IPS-20b (cell line): Measurements from ENCODE around the gene GJB5.

Experiments
- H3K27ac ChIP-seq: one replicate; pipeline ENCODE4 v1.5.1; 2013; ENCODE audit warnings: low read length
- H3K27me3 ChIP-seq: 2 replicates; pipeline ENCODE4 v1.6.1; 2013; ENCODE audit warnings: mild to moderate bottlenecking, low read length, inconsistent platforms; ENCODE audit not compliant: insufficient read depth
- H3K36me3 ChIP-seq: 2 replicates; pipeline ENCODE4 v1.6.1; 2013; ENCODE audit warnings: low read depth, mild to moderate bottlenecking, inconsistent platforms, low read length, moderate library complexity; ENCODE audit not compliant: insufficient read depth
- H3K4me1 ChIP-seq: 2 replicates; pipeline ENCODE4 v1.6.1; 2013; ENCODE audit warnings: mild to moderate bottlenecking, control low read depth, inconsistent platforms, low read length, moderate library complexity; ENCODE audit not compliant: insufficient read depth
- H3K4me3 ChIP-seq: 2 replicates; pipeline ENCODE4 v1.5.1; 2013; ENCODE audit warnings: mild to moderate bottlenecking, low read length, inconsistent platforms
- H3K9ac ChIP-seq: 2 replicates; pipeline ENCODE4 v1.6.1; 2013; ENCODE audit warnings: low read depth, mild to moderate bottlenecking, inconsistent platforms, low read length, moderate library complexity
- H3K9me3 ChIP-seq: 2 replicates; pipeline ENCODE4 v1.6.1; 2013; ENCODE audit warnings: mild to moderate bottlenecking, low read depth, low read length, inconsistent platforms; ENCODE audit not compliant: insufficient read depth

GJB5 gene

DNA sequence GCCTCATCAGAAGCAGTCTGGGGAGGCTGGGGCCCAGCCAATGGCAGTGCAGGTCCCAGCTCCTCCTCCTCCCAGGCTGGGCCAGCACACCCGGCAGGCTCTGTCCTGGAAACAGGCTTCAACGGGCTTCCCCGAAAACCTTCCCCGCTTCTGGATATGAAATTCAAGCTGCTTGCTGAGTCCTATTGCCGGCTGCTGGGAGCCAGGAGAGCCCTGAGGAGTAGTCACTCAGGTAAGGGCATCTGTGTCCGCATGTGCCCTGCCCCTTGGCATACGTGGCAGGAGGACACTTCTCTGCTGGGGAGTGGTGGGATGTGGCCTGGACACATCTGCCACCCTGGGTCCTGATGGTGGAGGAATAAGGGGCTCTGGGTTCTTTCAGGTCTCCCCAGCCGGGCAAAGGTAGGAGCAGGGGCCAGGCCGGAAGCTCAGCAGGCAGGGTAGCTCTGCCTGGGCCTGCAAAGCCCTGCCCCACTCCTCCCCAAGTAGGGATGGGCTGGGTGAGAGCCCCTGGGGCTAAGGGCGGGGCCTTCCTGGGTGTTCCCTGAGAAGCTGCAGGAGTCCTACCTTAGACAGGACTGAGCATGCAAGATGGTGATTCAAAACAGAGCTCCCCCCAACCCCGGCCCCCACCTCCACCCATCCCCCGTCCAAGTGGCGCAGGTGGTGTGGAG lies at the start of gene GJB5:
Gene GJB5, plus strand, starts transcription at position 84 of the 674 bp plus-strand sequence. CDS start 2,284 bp downstream, outside the sequence.
- Histone ChIP-seq H3K9me3 (no peaks in the 10 kb centered on the region), H3K4me1 (0 out of 2 replicates have a peak, but pooled peaks cover 2% of the 10 kb centered on the region), H3K27me3 (no peaks in the 10 kb centered on the region), H3K36me3 (no peaks in the 10 kb centered on the region), H3K27ac (no peak within 1 kb of the TSS), H3K9ac (no peak within 1 kb of the TSS), H3K4me3 (no peak within 1 kb of the TSS)

DNA sequence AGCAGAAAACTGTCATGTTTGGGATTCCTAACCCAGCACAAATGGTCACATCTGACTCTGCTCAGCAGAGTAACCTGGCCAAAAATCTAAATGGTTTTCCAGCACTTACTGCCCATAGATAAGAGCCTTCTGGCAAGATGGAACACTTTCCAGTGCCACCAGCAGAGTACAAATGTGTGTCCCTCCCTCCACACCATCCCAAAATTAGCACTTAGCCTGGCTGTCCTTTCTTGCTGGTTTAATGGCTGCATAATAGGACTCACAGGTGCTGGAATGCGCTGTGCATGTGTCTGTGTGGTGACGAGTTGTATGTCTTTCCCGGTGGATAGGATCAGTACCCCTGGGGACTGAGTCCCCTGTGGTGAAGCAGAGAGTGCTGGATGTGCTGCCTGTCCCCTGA lies 49.8 kb upstream of the GJB5 start:
- no peaks in the 10 kb centered on the region for H3K36me3 ChIP-seq
- no peak overlapping the region for H3K4me3 ChIP-seq
- peaks cover 33% of the 10 kb centered on the region for H3K27me3 ChIP-seq
- no peaks in the 10 kb centered on the region for H3K9me3 ChIP-seq
- no peak overlapping the region for H3K27ac ChIP-seq
- no peak overlapping the region for H3K9ac ChIP-seq
- no peaks in the 10 kb centered on the region for H3K4me1 ChIP-seq

DNA sequence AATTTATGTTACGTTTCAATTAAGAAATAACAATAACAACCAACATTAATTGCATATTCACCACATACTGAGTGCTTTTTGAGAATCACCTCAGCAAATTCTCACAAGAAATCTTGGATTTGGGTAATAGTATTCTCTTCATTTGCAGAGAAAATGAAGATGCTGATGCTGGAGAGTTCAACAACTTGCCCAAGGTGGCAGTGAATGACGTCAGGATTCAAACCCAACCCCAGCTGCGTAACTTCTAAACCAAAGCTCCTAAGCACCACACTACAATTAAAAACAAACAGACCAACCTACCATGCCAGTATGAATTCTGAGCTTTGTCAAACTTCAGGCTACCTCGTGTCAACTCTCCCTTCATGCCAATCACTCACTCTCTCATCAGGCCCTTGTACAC lies 46.7 kb upstream of the GJB5 start:
- Histone ChIP-seq H3K4me3 (no peak overlapping the region), H3K27me3 (peaks cover 28% of the 10 kb centered on the region)

DNA sequence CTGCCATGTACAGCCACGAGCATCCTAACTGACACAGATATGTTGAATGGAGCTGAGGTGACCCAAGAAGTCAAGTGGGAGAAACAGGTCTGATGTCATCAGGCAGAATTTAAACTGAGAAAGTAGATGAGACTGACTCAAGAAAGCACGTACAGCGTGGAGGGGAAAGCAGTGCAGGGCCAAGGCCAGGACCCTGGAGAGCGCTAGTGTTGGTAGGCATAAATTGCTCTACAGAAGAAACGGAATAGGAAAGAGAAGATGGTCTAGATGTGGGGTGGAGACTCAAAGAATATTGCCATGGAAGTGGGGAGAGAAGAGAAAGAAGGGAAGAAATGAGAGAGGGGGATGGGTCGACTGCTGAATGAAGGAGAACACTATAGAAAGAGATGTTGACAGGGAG lies 45.3 kb upstream of the GJB5 start:
- no peaks in the 10 kb centered on the region for H3K4me1 ChIP-seq
- no peak overlapping the region for H3K9ac ChIP-seq
- H3K27me3 ChIP-seq, result 0 out of 2 replicates have a peak, but pooled peaks cover 17% of the 10 kb centered on the region
- H3K36me3 ChIP-seq, result no peaks in the 10 kb centered on the region
- no peak overlapping the region for H3K4me3 ChIP-seq
- no peak overlapping the region for H3K27ac ChIP-seq
- H3K9me3 ChIP-seq, result no peaks in the 10 kb centered on the region

More for the DNA sequence above, 46.7 kb upstream of the GJB5 start:
- H3K27ac ChIP-seq, result no peak overlapping the region
- no peaks in the 10 kb centered on the region for H3K4me1 ChIP-seq
- H3K36me3 ChIP-seq, result no peaks in the 10 kb centered on the region
- H3K9me3 ChIP-seq, result no peaks in the 10 kb centered on the region
- no peak overlapping the region for H3K9ac ChIP-seq

DNA sequence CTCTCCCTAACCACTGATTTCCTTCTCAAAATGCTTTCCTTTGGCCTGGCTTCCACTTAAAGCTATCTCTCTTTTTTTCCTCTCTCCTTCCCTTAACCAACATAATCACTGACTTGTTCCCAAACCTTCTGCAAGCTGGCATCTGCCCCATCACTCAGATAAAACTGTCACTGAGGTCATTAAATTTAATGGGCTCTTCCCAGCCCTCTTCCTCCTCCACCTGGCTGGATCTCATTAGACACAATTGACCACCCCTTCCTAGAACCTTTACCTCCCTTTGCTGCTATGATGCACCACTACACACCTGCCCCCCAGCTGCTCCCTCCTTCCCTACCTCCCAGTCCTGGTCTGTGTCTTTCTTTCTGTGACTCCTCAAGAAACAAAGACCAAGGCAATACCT lies 44.0 kb upstream of the GJB5 start:
- Histone ChIP-seq H3K9ac (no peak overlapping the region), H3K4me3 (no peak overlapping the region), H3K9me3 (no peaks in the 10 kb centered on the region), H3K36me3 (no peaks in the 10 kb centered on the region), H3K27me3 (0 out of 2 replicates have a peak, but pooled peaks cover 9% of the 10 kb centered on the region), H3K27ac (no peak overlapping the region), H3K4me1 (no peaks in the 10 kb centered on the region)

DNA sequence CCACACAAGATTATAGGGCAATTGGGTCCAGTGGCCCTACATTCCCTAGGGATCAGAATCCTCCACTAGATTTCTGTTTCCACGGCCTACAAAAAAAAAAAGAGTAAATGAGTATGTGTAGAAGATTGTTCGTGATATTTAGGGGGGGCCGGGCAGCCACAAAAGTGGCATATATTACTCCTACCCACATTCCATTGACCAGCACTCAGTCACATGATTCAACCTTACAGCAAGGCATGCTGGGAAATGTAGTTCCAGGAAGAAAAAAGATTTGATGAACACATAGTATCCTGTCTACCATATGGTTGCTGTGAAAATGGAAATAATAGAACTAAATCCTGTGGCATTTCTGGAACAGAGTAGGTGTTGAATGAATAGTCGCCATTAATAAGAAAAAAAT lies 43.4 kb upstream of the GJB5 start:
- 0 out of 2 replicates have a peak, but pooled peaks cover 5% of the 10 kb centered on the region for H3K27me3 ChIP-seq
- no peak overlapping the region for H3K9ac ChIP-seq
- H3K36me3 ChIP-seq, result no peaks in the 10 kb centered on the region
- no peak overlapping the region for H3K27ac ChIP-seq
- H3K4me1 ChIP-seq, result no peaks in the 10 kb centered on the region
- H3K4me3 ChIP-seq, result no peak overlapping the region
- H3K9me3 ChIP-seq, result no peaks in the 10 kb centered on the region

DNA sequence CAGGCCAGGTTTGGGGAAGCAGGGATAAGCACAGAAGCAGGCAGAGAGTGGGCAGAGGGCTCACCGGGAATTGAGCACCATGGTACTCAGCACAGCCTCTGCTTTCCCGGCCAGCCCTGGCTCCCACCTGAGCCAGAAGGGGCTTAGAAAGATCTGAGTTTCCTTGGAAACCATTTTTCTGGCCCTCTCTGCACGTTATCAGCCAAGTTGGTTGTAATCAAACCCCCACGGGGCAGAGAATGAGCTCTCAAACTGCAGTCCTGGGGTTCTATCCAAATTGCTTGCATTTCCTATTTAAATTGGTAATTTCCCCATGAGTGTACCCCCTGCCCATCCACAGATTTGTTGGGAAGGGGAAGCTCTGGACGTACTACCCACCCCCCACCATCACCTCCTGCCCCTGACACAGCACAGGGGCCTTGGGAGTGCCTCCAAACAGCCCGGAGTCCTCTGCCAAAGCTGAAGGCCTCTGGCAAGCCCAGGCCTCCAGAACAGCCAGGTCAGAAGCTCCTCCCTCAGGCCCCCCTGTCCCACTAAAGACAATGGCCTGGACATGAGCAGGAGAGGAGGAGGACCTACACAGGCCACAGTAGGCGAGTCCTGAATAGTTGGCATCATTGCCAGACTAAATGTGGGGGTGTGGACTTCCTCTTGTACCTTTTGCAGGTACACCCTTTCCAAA lies 42.7 kb upstream of the GJB5 start:
- Histone ChIP-seq H3K27me3 (0 out of 2 replicates have a peak, but pooled peaks cover 5% of the 10 kb centered on the region), H3K4me3 (no peak overlapping the region), H3K4me1 (no peaks in the 10 kb centered on the region)

DNA sequence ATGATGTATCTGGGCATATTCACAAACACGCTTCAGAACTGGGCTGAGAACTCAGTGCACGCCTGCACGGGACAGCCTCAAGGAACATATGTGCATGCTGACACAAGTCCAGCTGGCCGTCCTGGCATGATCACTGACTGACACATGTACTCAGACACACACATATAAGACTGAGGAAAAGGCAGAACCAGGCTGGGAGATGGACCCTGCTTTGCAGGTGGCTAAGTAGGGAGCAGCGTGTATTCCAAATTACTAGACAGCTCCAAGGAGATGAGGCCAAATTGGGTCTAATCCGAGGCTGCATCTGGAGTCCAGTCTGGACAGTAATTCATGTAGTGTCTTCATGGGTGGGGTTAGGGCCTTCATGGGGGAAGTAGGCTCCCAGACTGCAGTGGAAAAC lies 41.4 kb upstream of the GJB5 start:
- H3K4me1 ChIP-seq, result no peaks in the 10 kb centered on the region
- H3K9ac ChIP-seq, result no peak overlapping the region
- H3K9me3 ChIP-seq, result no peaks in the 10 kb centered on the region
- no peak overlapping the region for H3K27ac ChIP-seq
- 0 out of 2 replicates have a peak, but pooled peaks cover 6% of the 10 kb centered on the region for H3K27me3 ChIP-seq
- H3K4me3 ChIP-seq, result no peak overlapping the region
- no peaks in the 10 kb centered on the region for H3K36me3 ChIP-seq

More for the DNA sequence above, 42.7 kb upstream of the GJB5 start:
- no peak overlapping the region for H3K9ac ChIP-seq
- no peaks in the 10 kb centered on the region for H3K9me3 ChIP-seq
- H3K36me3 ChIP-seq, result no peaks in the 10 kb centered on the region
- no peak overlapping the region for H3K27ac ChIP-seq

DNA sequence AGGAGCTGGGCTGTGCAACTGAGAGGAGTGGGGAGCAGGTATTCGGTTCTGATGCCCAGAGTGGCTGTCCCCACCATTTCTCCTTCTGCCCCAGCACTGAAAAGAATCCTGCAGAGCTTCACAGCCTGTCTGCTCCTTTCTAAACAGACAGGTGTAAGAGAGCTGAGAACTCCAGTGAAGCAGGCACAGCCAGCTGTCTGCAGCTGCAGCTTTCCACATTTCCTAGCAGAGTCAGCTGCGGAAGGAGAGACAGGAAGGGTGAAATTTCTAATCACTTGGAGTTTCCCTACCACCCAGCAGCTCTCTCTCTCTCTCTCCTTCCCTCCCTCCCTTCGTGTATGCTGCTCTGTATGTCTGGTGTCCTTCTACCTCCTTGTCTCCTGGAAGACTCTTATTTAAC lies 40.5 kb upstream of the GJB5 start:
- H3K4me1 ChIP-seq, result no peaks in the 10 kb centered on the region
- H3K27me3 ChIP-seq, result peaks cover 15% of the 10 kb centered on the region; the same call in 1 of the 2 replicates
- no peak overlapping the region for H3K4me3 ChIP-seq
- H3K27ac ChIP-seq, result no peak overlapping the region
- H3K9me3 ChIP-seq, result no peaks in the 10 kb centered on the region
- H3K9ac ChIP-seq, result no peak overlapping the region
- no peaks in the 10 kb centered on the region for H3K36me3 ChIP-seq

DNA sequence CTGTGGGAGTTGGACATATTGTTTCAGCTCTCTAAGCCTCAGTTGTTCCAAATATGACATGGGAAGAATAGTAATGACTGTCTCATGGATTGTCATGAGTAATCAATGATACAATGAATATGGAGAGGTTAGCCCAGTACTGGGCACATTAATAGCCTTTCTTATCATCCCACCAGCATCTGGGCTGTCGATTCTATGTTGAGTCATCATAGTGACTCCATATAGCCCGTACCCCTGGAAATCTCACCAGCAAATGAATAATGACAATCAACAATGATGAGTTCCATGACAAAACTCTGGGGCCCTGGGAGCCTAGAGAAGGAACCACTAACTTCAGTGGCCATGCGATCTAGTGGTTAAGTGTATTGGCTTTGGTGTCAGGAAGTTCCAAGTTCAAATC lies 39.7 kb upstream of the GJB5 start:
- no peak overlapping the region for H3K9ac ChIP-seq
- H3K4me1 ChIP-seq, result no peaks in the 10 kb centered on the region
- H3K27me3 ChIP-seq, result peaks cover 18% of the 10 kb centered on the region; the same call in 1 of the 2 replicates
- no peak overlapping the region for H3K27ac ChIP-seq
- H3K4me3 ChIP-seq, result no peak overlapping the region
- H3K36me3 ChIP-seq, result no peaks in the 10 kb centered on the region
- no peaks in the 10 kb centered on the region for H3K9me3 ChIP-seq

DNA sequence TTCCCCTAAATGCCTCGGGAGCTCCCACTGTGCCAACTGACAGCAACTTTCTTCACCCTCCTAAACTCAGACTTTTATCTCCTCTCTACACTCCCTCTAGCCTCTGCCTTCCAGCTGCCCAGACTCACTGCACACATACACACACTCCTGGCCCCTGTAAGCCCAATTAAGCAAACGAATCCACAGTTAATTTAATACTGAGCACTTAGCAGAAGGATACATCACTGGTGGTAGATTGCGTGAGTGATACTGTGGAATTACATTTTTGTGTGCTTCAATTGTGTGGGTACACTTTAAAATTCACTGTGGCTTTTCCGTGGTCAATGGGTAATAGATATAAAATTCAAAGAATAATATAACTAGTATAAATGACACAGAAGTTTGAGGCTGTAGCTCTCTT lies 33.6 kb upstream of the GJB5 start:
- Histone ChIP-seq H3K9ac (no peak overlapping the region), H3K4me1 (no peaks in the 10 kb centered on the region), H3K27ac (no peak overlapping the region), H3K36me3 (no peaks in the 10 kb centered on the region), H3K9me3 (no peaks in the 10 kb centered on the region), H3K27me3 (peaks cover 29% of the 10 kb centered on the region; the same call in 1 of the 2 replicates), H3K4me3 (no peak overlapping the region)
